Activated T-helper 9 cell treated with anti-CD3 and anti-CD28 coated beads, Interleukin-2, amount 50 U/mL, for 16 hours (primary cell): ENCODE results near the gene LCORL.
"Not testable (repeated sequence)": the region's sequence is repeated elsewhere in the genome, so short reads cannot be mapped to it uniquely, and the experiment has no call there.

Source experiments
- DNase-seq: peaks from one replicate; pipeline ENCODE4 v3.0.0-alpha.2; 2020; ENCODE audit warnings: low read depth

LCORL gene

DNA sequence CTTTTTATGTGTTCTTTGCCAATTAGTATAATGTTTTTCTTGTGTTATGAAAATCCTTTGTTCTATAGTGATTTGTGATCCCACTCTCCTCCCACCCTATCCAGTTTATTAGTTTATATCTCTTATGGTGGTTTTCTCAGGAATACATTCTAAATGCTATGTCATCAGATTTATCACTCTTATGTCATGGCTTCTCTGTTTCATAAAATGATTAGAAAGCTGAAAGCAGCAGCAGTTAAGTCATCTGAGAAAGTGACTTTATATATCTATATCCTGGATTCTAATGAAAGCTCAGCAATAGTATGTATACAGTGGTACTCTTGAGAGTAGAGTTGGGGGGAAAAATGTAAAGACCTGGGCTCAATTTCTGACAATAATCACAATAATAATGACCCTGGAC, 169.6 kb downstream of the LCORL start:
- DNase-seq: no peak

DNA sequence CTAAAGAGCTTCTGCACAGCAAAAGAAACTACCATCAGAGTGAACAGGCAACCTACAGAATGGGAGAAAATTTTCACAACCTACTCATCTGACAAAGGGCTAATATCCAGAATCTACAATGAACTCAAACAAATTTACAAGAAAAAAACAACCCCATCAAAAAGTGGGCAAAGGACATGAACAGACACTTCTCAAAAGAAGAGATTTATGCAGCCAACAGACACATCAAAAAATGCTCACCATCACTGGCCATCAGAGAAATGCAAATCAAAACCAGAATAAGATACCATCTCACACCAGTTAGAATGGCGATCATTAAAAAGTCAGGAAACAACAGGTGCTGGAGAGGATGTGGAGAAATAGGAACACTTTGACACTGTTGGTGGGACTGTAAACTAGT, 171.3 kb downstream of the LCORL start:
- DNase-seq: not testable (repeated sequence)

DNA sequence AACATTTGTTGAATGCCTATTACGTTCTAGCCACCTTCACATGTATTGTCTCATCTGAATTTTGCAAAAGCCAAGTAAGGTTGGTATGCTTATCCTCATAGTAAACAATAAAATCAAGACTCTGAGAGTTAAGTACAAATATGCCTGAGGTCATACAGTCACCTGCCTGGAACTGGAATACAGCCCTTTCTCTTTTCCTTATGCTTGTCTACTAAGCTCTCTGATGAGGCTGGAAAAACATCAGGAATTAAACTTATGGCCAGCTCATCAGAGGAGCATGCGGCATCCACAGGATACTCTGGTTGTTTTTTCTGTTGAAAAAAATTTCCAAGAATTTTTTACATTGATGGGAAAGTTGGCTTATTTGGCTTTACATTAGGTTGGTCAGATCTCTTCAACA, 175.3 kb downstream of the LCORL start:
- DNase-seq: no peak

DNA sequence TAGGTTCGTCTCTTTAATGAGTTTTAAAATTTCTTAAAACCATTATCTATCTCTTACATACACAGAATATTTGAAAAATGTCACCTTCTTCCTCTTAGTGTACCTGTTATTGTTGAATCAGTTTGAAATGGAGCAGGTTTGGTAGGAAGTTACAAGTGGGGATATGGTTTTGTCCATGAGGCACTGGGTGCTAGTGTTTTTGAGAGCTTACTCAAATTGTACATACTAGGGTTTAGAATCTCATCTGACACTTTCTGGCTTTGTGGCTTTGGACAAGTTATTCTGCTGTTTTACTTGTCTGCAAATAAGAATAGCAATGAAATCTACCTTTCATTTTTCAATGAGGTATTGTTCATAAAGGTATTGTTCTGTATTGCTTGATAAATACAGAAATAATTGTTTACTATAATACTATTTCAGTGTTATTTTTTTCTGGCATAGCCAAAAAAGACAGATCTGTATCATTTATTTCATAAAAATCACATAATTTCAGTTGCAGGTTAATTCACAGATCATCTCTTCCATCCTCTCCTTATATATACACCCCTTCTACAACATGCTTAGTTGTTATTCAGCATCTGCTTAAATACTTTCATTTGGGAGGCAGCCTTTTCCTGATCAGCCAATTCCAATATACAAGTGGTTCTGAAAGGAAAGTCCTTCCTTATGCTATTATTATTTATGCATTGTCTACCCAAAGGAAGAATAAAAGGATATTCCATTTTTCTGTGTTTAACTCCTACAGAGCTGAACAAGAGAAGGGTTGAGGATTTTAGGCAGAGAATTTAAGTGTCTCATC, 197.5 kb downstream of the LCORL start:
- DNase-seq: no peak

DNA sequence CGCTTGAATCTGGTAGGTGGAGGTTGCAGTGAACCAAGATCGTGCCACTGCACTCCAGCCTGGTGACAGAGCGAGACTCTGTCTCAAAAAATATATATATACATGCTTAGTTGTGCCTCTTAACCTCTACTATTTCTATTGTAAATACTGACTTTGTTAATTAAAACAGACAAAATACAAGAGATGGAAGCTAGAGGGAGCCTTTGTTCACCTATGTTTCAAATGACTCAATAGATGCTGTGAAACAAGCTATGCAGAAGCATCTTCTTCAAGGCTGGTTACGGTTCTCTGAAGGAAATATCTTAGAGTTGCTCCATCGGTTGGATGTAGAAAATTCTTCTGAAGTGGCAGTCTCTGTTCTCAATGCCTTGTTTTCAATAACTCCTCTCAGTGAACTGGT, 204.5 kb downstream of the LCORL start:
- no peak for DNase-seq

DNA sequence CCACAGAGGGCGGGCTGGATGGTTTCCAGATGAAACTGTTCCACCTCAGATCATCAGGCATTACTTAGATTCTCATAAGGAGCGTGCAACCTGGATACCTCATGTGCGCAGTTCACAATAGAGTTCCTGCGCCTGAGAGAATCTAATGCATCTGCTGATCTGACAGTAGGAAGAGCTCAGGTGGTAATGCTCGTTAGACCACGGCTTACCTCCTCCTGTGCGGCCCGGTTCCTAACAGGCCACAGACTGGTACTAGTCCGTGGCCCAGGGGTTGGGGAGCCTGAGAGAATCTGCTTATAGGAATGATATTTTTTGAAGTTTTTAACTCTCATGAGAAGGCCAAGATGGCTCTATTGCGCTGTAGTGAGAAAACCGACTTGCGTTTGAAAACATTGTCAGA, 205.4 kb downstream of the LCORL start:
- DNase-seq: no peak

DNA sequence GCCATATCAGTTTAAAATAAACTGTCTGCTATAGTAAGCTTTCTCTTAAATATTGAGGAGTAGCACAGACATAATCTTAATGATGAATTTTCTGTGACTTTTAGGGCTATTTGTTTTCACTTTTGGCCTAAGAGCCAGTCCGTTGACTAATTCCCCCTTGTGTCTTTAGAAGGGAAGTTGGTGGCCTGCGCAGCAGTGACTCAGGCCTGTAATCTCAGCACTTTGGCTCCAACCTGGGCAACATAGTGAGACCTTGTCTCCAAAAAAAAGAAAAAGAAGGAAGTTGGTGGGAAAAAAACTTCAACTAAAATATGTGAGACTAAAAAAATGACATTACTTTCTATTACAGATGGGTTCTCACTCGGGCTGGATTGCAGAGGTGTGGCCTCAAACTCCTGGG, 207.4 kb downstream of the LCORL start:
- DNase-seq: no peak

DNA sequence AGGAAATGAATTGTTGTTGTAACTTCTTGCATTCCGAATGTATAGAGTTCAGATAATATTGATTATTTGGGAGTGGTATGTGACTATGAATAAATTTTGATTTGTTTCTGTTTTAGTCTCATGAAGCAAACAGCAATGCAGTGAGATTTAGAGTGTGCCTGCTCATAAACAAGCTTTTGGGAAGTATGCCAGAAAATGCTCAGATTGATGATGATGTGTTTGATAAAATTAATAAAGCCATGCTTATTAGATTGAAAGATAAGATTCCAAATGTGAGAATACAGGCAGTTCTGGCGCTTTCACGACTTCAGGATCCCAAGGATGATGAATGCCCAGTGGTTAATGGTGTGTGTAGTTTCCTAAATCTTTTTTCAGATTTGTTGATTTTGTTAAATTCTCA, 208.8 kb downstream of the LCORL start:
- DNase-seq: no peak

DNA sequence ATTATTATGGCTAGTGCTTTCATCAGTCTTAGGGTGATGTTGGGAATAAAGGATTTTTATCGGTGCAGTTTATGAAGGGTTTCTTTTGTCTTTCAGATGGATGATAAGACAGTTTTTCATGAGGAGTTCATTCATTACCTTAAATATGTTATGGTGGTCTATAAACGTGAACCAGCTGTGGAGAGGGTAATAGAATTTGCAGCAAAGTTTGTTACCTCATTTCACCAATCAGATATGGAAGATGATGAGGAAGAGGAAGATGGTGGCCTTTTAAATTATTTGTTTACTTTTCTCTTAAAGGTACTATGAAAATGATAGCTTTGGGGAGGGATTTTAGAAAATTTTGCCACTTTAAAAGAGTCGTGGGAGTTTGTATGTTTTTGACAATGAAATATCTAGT, 209.4 kb downstream of the LCORL start:
- no peak for DNase-seq

DNA sequence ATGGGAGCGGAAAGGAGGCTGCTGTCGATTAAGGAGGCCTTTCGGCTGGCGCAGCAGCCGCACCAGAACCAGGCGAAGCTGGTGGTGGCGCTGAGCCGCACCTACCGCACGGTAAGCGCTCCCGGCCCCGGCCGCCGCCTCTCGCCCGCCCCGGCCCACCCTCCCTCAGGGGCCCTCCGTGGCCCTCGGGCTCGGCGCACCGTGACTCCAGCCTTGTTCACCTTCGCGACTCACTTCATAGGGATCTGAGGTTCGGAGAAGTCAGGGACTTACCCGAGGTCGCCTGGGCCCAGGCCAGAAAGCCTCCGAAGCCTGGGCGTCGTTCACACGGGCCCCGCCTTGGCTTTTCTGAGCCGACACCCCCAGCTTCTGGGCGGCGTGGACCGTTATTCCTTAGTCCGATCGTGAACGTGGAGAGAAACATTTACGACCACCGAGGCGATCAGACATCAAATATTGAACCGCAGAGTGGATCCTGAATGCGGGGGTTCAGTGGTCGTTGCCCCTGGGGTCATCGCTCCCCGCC, 210.4 kb downstream of the LCORL start:
- DNase-seq: no peak

DNA sequence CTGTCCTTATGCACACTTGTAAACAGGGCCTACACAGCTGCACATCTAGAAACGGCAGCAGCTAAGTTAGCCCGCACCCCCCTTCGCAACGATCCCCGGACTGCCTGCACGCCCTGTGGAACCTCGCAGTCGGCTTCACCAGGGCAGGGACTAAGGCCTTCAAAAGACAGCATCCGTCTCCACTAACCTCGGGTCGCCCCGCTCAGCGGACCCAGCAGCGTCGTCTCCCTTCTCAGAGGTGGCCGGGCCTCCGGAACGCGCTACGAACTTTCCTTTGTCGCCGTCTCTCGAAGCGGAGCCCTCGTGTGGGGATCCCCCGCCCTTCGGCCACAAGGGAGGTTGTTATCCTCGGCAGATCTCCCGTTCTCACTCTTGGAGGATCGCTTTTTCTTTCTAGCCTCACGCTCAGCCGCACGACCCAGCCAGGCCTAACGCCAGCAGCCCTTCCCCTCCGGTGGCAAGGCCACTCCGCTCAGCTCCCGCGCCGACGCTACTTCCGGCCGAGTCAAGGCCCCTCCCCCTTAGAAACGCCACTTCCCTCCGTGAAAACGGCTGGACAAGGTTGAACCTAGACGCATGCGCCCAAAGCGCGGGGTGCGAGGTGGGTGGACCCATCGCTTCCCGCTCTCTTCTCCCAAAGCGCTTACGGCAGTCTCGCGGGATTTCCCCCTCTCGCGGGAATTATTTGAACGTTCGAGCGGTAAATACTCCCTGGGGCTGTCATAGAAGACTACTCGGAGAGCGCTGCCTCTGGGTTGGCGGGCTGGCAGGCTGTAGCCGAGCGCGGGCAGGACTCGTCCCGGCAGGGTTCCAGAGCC, 211.1 kb downstream of the LCORL start, which contains the start of the genes DCAF16 and NCAPG:
Gene DCAF16, minus strand, starts transcription at position 498 of the 818 bp plus-strand sequence. CDS start 6,616 bp downstream, outside the sequence.
Gene NCAPG, plus strand, starts transcription at position 720 of the 818 bp plus-strand sequence. CDS start 99 bp downstream, outside the sequence.
- peak; percentile 99 for DNase-seq

DNA sequence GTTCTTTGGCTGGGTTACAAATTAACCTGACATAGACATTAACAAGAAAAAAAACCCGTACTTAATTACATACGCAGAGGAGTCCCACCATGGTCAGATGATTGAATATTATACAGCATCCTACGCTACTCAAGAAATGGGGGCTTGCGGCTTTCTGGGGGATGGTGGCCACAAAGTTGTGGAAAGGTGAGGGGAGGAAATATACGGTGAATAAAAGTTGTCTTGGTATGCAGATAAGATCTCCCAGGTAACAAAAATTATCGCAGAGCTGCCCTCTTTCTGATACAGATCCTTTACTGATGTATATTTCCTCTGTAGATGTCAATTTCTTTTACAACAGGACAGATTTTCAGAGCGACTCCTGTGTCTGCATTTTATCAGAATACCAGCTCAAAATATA, 211.9 kb downstream of the LCORL start:
- DNase-seq: no peak

DNA sequence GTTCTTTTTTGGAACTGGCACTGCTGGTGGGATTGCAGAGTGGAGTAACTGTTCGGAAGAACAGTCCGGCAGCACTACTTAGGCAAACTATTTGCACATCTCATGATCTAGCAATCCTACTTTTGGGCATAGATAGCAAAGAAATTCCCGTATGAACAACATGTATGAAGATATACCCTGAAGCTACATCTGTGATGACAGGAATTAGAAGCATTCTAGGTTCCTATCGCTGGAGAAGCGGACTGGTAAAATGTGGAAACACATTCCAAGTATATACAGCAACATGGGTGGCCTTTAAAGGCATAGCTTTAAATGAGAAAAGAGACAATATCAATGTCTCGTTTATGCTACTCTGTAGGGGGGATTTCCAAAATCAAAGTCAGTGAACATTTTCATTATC, 214.1 kb downstream of the LCORL start:
- no peak for DNase-seq

DNA sequence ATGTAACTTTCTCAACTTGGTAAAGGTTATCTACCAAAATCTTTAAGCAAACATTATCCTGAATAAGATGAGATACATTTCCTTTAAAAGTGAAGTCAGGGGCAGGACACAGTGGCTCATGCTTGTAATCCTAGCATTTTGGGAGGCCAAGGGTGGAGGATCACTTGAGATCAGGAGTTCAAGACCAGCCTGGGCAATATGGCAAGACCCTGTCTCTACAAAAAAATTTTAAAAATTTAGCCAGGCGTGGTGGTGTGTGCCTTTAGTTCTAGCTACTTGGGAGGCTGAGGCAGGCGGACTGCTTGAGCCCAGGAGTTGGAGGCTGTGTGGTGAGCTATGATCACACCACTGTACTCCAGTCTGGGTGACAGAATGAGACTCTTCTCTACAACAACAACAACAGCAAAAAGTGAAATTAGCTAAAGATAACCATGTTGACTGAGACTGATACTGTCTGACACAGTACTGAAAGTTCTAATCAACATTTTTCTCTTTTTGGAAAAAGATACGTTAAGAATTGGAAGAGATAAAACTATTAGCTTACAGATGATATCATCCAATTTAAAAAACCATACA, 215.9 kb downstream of the LCORL start:
- DNase-seq: no peak

DNA sequence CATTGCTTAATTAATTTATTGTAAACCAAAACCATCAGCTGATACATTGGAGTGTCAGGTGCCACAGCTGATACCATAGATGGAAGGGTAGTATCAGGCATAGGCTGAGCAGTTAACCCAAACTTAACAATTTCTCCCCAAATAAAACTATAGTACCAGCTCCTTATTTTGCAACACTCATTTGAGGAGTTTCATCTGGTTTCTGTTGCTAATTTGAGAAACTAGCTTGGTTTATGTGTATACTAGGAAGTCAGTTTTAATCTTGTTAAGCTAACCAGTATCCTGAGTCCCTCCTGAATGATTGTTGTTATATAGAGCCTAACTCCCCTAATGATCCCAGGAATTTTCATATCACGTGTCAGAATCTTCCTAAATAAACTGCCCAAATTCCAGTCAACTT, 223.7 kb downstream of the LCORL start:
- no peak for DNase-seq

DNA sequence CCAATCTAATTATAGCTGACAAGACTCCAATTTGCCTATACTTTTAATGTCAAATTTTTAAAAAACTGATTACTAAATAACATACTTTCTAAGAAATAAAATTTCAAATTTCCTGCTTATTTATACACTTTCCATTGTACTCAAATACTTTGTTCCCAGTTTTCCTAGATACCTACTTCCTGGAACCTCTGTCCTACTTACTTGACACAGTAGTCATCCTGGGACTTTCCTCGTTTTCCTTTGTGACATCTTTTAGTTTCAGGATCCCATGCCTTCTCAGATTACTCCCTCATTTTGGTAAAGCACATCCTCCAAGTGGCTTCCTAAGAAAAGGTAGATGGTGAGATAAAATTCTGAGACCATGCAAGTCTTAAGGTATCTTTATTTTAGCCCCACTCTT, 226.8 kb downstream of the LCORL start:
- no peak for DNase-seq
